Liver (tissue), 9 donors: Measurements from ENCODE around the gene KCNK3. TPM values are rescaled to one million over a fixed set of nuclear protein-coding genes. Genes with fewer than 3 reads are reported as not detected.
A peak's percentile ranks its signal among the peaks of the same experiment; 100 is the strongest.

Source experiments
- DNase-seq: peaks from one replicate; pipeline ENCODE4 v3.0.0-alpha.2; 2017; ENCODE audit warnings: low spot score
- H3K27ac ChIP-seq, 2 donors: one replicate each; pipeline ENCODE4 v1.7.0; 2013; ENCODE audit warnings: inconsistent platforms in 2 of 2, low read length in 2 of 2, control low read depth in 1 of 2, low read depth in 1 of 2, mild to moderate bottlenecking in 1 of 2
- H3K27me3 ChIP-seq, 4 donors: one replicate each; pipeline versions ENCODE4 v1.6.1 to v1.7.0; 2013; ENCODE audit warnings: low read length in 3 of 4, inconsistent platforms in 1 of 4, mild to moderate bottlenecking in 1 of 4, moderate library complexity in 1 of 4; ENCODE audit not compliant: control insufficient read depth in 4 of 4, insufficient read depth in 4 of 4
- H3K36me3 ChIP-seq, 4 donors: one replicate each; pipeline versions ENCODE4 v1.6.1 to v1.7.0; 2013; ENCODE audit warnings: low read length in 3 of 4, mild to moderate bottlenecking in 3 of 4, low read depth in 1 of 4, moderate library complexity in 1 of 4; ENCODE audit not compliant: control insufficient read depth in 4 of 4, insufficient read depth in 3 of 4
- H3K4me1 ChIP-seq, 4 donors: one replicate each; pipeline versions ENCODE4 v1.6.1 to v1.7.0; 2013; ENCODE audit warnings: low read length in 3 of 4, mild to moderate bottlenecking in 3 of 4, moderate library complexity in 1 of 4; ENCODE audit not compliant: control insufficient read depth in 4 of 4, insufficient read depth in 4 of 4
- H3K4me3 ChIP-seq, 3 donors: one replicate each; pipeline versions ENCODE4 v1.6.1 to v1.7.0; 2013; ENCODE audit warnings: low read length in 3 of 3, control low read depth in 1 of 3, low read depth in 1 of 3, mild to moderate bottlenecking in 1 of 3
- H3K9ac ChIP-seq, 2 donors: one replicate each; pipeline ENCODE4 v1.7.0; 2013; ENCODE audit warnings: low read length in 2 of 2, mild to moderate bottlenecking in 2 of 2, moderate library complexity in 2 of 2, control low read depth in 1 of 2, low read depth in 1 of 2
- H3K9me3 ChIP-seq, 4 donors: one replicate each; pipeline versions ENCODE4 v1.6.1 to v1.7.0; 2013; ENCODE audit warnings: low read length in 3 of 4; ENCODE audit not compliant: control insufficient read depth in 4 of 4
- EGR1 ChIP-seq, 2 donors: IDR thresholded peaks; 2 replicates each; pipeline ENCODE4 v1.6.1; 2016 to 2018; ENCODE audit warnings: antibody characterized with exemption in 2 of 2, low read depth in 2 of 2
- FOXA1 ChIP-seq: IDR thresholded peaks from 2 replicates; pipeline ENCODE4 v1.6.1; 2016; ENCODE audit warnings: antibody characterized with exemption
- FOXA2 ChIP-seq: IDR thresholded peaks from 2 replicates; pipeline ENCODE4 v1.6.1; 2016; ENCODE audit warnings: antibody characterized with exemption
- GABPA ChIP-seq, 2 donors: IDR thresholded peaks in 1 of 2; conservative IDR thresholded peaks in 1 of 2; 2 replicates each; pipeline ENCODE4 v1.6.1; 2016; ENCODE audit warnings: antibody characterized with exemption in 2 of 2, mild to moderate bottlenecking in 1 of 2, moderate library complexity in 1 of 2
- HNF4A ChIP-seq, 2 donors: conservative IDR thresholded peaks; 2 replicates each; pipeline ENCODE4 v1.6.1; 2016; ENCODE audit warnings: antibody characterized with exemption in 2 of 2, mild to moderate bottlenecking in 2 of 2
- HNF4G ChIP-seq: IDR thresholded peaks from 2 replicates; pipeline ENCODE4 v1.6.1; 2016; ENCODE audit warnings: antibody characterized with exemption
- JUND ChIP-seq, 2 donors: IDR thresholded peaks; 2 replicates each; pipeline ENCODE4 v1.6.1; 2016; ENCODE audit warnings: antibody characterized with exemption in 2 of 2
- NR2F2 ChIP-seq: IDR thresholded peaks from 2 replicates; pipeline ENCODE4 v1.6.1; 2016; ENCODE audit warnings: antibody characterized with exemption
- RAD21 ChIP-seq, 2 donors: IDR thresholded peaks; 2 replicates each; pipeline ENCODE4 v1.6.1; 2016; ENCODE audit warnings: antibody characterized with exemption in 2 of 2, mild to moderate bottlenecking in 2 of 2
- RXRA ChIP-seq, 2 donors: IDR thresholded peaks; 2 replicates each; pipeline ENCODE4 v1.6.1; 2017 to 2018; ENCODE audit warnings: antibody characterized with exemption in 2 of 2, mild to moderate bottlenecking in 1 of 2
- SP1 ChIP-seq: IDR thresholded peaks from 2 replicates; pipeline ENCODE4 v1.6.1; 2018; ENCODE audit warnings: antibody characterized with exemption, mild to moderate bottlenecking
- TAF1 ChIP-seq: conservative IDR thresholded peaks from 2 replicates; pipeline ENCODE4 v1.6.1; 2016; ENCODE audit warnings: antibody characterized with exemption, mild to moderate bottlenecking
- YY1 ChIP-seq: IDR thresholded peaks from 2 replicates; pipeline ENCODE4 v1.6.1; 2016; ENCODE audit warnings: antibody characterized with exemption, mild to moderate bottlenecking
- WGBS: extraction: QIAGEN DNeasy Blood & Tissue Kit; methylation state at CpG from one replicate; pipeline ENCODE4 v1.1.7; 2013; 5-methylcytosine and 5-hydroxymethylcytosine counted together
- polyA plus RNA-seq, 2 donors: library from polyadenylated mRNA; stranded (reverse) in 1 of 2; unstranded in 1 of 2; fragments of 200-250 nt in 1 of 2; fragments of >200 nt in 1 of 2; fragmentation: Nextera tagmentation in 1 of 2; extraction: Ambion mirVana in 1 of 2; gene quantifications; one replicate each; pipeline versions ENCODE4 v1.2.1 to v1.2.3, GENCODE V29; 2013 to 2015
- total RNA-seq, 2 donors: library from RNA; depleted of rRNA; stranded (reverse); fragments of >200 nt; gene quantifications; one replicate each; pipeline ENCODE4 v1.2.3, GENCODE V29; 2014
- TF ChIP-seq, protein P1 (sequence below): IDR thresholded peaks from 2 replicates; pipeline ENCODE4 v1.6.1; 2016; ENCODE audit warnings: antibody characterized with exemption
- TF ChIP-seq, protein P2 (sequence below): fragments of 150-350 bp; IDR thresholded peaks from 2 replicates; pipeline ENCODE4 v1.5.1; 2017; ENCODE audit warnings: improper control_type of control experiment, low read depth, low read length; ENCODE audit not compliant: missing input control
- TF ChIP-seq, protein P3 (sequence below): IDR thresholded peaks from 2 replicates; pipeline ENCODE4 v1.6.1; 2016; ENCODE audit warnings: antibody characterized with exemption
- TF ChIP-seq, protein P4 (sequence below): IDR thresholded peaks from 2 replicates; pipeline ENCODE4 v1.6.1; 2016; ENCODE audit warnings: antibody characterized with exemption
- TF ChIP-seq, protein P5 (sequence below): IDR thresholded peaks from 2 replicates; pipeline ENCODE4 v1.6.1; 2016; ENCODE audit warnings: antibody characterized with exemption, mild to moderate bottlenecking
- donor health status: healthy.
- donor health status: healthy.
- donor health status: healthy.
- donor health status: healthy.
- donor health status: healthy.

The KCNK3 gene
- total and polyA plus RNA-seq, 4 donors: 0.78 to 6.6 (median 2.6) TPM; not detected in 1

DNA sequence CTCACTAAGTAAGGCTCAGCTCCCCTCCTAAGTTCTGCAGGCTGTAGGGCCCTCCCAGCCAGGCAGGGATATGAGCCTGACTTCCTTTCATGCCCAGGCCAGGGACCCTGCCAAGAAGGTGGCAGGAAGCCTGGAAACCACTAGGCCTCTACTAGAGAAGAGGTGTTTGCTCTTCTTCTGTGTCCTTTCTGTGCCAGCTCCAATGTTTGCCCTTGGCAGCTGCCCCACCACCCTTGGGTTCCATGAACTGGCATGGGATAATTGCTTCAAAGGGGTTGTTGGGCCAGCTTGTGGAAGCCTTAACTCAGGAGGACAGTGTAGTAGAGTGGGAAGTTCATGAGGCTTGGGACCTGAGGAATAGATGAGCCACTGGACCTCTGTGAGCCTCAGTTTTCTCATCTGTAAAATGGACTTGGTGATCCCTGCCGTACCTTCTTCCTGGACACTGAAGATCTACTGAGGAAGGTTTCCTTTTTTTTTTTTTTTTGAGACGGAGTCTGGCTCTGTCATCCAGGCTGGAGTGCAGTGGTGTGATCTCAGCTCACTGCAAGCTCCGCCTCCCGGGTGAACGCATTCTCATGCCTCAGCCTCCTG lies 75.5 kb downstream of the KCNK3 start:
- no peak for DNase-seq
- 92% methylated on average over 5 of the region's 5 CpGs for WGBS
- peaks cover 30 to 56% (median 42%) of the 10 kb centered on the region in 4 donors for H3K4me1 ChIP-seq
- H3K4me3 ChIP-seq: no peak overlapping the region
- no peak overlapping the region for H3K9ac ChIP-seq
- no peaks in the 10 kb centered on the region for H3K36me3 ChIP-seq
- no peak overlapping the region for H3K27ac ChIP-seq
- no peaks in the 10 kb centered on the region for H3K27me3 ChIP-seq
- H3K9me3 ChIP-seq: no peaks in the 10 kb centered on the region
- TF ChIP-seq HNF4G (no peak), EGR1 (IDR thresholded peaks at IDR 0.05; ENCODE audit: low read depth in 2 of 2) (no peak), YY1 (peak; percentile 48), GABPA (IDR thresholded peaks at IDR 0.05 in 1 of 2, conservative IDR thresholded peaks at IDR 0.05 in 1 of 2) (peak in 1 of 2 donors; percentile 14), RAD21 (IDR thresholded peaks at IDR 0.05) (peak in 1 of 2 donors; percentile 27), SP1 (peak; percentile 46), FOXA2 (peak; percentile 15), JUND (IDR thresholded peaks at IDR 0.05) (peak in 1 of 2 donors; percentile 50), TAF1 (no peak), NR2F2 (no peak), RXRA (IDR thresholded peaks at IDR 0.05) (peak; percentile 70 to 83), HNF4A (conservative IDR thresholded peaks at IDR 0.05) (peak; percentile 39 to 60), FOXA1 (peak; percentile 21)
- TF ChIP-seq, protein P1, sequence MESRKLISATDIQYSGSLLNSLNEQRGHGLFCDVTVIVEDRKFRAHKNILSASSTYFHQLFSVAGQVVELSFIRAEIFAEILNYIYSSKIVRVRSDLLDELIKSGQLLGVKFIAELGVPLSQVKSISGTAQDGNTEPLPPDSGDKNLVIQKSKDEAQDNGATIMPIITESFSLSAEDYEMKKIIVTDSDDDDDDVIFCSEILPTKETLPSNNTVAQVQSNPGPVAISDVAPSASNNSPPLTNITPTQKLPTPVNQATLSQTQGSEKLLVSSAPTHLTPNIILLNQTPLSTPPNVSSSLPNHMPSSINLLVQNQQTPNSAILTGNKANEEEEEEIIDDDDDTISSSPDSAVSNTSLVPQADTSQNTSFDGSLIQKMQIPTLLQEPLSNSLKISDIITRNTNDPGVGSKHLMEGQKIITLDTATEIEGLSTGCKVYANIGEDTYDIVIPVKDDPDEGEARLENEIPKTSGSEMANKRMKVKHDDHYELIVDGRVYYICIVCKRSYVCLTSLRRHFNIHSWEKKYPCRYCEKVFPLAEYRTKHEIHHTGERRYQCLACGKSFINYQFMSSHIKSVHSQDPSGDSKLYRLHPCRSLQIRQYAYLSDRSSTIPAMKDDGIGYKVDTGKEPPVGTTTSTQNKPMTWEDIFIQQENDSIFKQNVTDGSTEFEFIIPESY: no peak
- TF ChIP-seq, protein P2, sequence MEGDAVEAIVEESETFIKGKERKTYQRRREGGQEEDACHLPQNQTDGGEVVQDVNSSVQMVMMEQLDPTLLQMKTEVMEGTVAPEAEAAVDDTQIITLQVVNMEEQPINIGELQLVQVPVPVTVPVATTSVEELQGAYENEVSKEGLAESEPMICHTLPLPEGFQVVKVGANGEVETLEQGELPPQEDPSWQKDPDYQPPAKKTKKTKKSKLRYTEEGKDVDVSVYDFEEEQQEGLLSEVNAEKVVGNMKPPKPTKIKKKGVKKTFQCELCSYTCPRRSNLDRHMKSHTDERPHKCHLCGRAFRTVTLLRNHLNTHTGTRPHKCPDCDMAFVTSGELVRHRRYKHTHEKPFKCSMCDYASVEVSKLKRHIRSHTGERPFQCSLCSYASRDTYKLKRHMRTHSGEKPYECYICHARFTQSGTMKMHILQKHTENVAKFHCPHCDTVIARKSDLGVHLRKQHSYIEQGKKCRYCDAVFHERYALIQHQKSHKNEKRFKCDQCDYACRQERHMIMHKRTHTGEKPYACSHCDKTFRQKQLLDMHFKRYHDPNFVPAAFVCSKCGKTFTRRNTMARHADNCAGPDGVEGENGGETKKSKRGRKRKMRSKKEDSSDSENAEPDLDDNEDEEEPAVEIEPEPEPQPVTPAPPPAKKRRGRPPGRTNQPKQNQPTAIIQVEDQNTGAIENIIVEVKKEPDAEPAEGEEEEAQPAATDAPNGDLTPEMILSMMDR: no peak
- TF ChIP-seq, protein P3, sequence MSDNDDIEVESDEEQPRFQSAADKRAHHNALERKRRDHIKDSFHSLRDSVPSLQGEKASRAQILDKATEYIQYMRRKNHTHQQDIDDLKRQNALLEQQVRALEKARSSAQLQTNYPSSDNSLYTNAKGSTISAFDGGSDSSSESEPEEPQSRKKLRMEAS: peak; percentile 62
- TF ChIP-seq, protein P4, sequence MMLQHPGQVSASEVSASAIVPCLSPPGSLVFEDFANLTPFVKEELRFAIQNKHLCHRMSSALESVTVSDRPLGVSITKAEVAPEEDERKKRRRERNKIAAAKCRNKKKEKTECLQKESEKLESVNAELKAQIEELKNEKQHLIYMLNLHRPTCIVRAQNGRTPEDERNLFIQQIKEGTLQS: no peak
- TF ChIP-seq, protein P5, sequence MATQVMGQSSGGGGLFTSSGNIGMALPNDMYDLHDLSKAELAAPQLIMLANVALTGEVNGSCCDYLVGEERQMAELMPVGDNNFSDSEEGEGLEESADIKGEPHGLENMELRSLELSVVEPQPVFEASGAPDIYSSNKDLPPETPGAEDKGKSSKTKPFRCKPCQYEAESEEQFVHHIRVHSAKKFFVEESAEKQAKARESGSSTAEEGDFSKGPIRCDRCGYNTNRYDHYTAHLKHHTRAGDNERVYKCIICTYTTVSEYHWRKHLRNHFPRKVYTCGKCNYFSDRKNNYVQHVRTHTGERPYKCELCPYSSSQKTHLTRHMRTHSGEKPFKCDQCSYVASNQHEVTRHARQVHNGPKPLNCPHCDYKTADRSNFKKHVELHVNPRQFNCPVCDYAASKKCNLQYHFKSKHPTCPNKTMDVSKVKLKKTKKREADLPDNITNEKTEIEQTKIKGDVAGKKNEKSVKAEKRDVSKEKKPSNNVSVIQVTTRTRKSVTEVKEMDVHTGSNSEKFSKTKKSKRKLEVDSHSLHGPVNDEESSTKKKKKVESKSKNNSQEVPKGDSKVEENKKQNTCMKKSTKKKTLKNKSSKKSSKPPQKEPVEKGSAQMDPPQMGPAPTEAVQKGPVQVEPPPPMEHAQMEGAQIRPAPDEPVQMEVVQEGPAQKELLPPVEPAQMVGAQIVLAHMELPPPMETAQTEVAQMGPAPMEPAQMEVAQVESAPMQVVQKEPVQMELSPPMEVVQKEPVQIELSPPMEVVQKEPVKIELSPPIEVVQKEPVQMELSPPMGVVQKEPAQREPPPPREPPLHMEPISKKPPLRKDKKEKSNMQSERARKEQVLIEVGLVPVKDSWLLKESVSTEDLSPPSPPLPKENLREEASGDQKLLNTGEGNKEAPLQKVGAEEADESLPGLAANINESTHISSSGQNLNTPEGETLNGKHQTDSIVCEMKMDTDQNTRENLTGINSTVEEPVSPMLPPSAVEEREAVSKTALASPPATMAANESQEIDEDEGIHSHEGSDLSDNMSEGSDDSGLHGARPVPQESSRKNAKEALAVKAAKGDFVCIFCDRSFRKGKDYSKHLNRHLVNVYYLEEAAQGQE: no peak
